Measurements from ENCODE around the gene PPP3CA.

Gene PPP3CA

GRCh38 chr4:101148551-101148950, 198.8 kb downstream of the PPP3CA start:
- H3K27ac ChIP-seq: no peak overlapping the region
- no peaks in the 10 kb centered on the region for H4K20me1 ChIP-seq (ENCODE audit: insufficient read depth)
- no peak overlapping the region for H3K4me2 ChIP-seq

GRCh38 chr4:101147283-101147682, 200.0 kb downstream of the PPP3CA start:
- Histone ChIP-seq H3K9ac (no peak overlapping the region), H3K4me2 (no peak overlapping the region), H3K4me3 (IDR thresholded peaks at IDR 0.05; ENCODE audit: insufficient read depth, low read depth, low read length) (no peak overlapping the region), H3K79me2 (ENCODE audit: insufficient read depth, low read depth) (no peaks in the 10 kb centered on the region), H3K27me3 (ENCODE audit: insufficient read depth, low read depth) (no peaks in the 10 kb centered on the region), H3K27ac (no peak overlapping the region), H3K4me1 (ENCODE audit: low read depth, poor library complexity, severe bottlenecking) (no peaks in the 10 kb centered on the region), H4K20me1 (ENCODE audit: insufficient read depth) (no peaks in the 10 kb centered on the region), H2AFZ (ENCODE audit: low read depth) (no peak overlapping the region), H3K36me3 (ENCODE audit: insufficient read depth) (no peaks in the 10 kb centered on the region)
- TF ChIP-seq CTCF (conservative IDR thresholded peaks at IDR 0.05; ENCODE audit: low read depth, low read length): no peak

More at GRCh38 chr4:101148551-101148950, 198.8 kb downstream of the PPP3CA start:
- Histone ChIP-seq H3K4me3 (IDR thresholded peaks at IDR 0.05; ENCODE audit: insufficient read depth, low read depth, low read length) (no peak overlapping the region), H3K79me2 (ENCODE audit: insufficient read depth, low read depth) (no peaks in the 10 kb centered on the region), H3K9ac (no peak overlapping the region), H3K27me3 (ENCODE audit: insufficient read depth, low read depth) (no peaks in the 10 kb centered on the region), H3K4me1 (ENCODE audit: low read depth, poor library complexity, severe bottlenecking) (no peaks in the 10 kb centered on the region), H3K36me3 (ENCODE audit: insufficient read depth) (no peaks in the 10 kb centered on the region), H2AFZ (ENCODE audit: low read depth) (no peak overlapping the region)
- no peak for TF ChIP-seq CTCF (conservative IDR thresholded peaks at IDR 0.05; ENCODE audit: low read depth, low read length)

GRCh38 chr4:101145021-101145420, 202.3 kb downstream of the PPP3CA start:
- Histone ChIP-seq H3K9ac (no peak overlapping the region), H2AFZ (ENCODE audit: low read depth) (no peak overlapping the region), H3K4me2 (no peak overlapping the region), H3K36me3 (ENCODE audit: insufficient read depth) (no peaks in the 10 kb centered on the region), H3K27me3 (ENCODE audit: insufficient read depth, low read depth) (no peaks in the 10 kb centered on the region), H4K20me1 (ENCODE audit: insufficient read depth) (no peaks in the 10 kb centered on the region), H3K79me2 (ENCODE audit: insufficient read depth, low read depth) (no peaks in the 10 kb centered on the region), H3K4me1 (ENCODE audit: low read depth, poor library complexity, severe bottlenecking) (no peaks in the 10 kb centered on the region), H3K27ac (no peak overlapping the region), H3K4me3 (IDR thresholded peaks at IDR 0.05; ENCODE audit: insufficient read depth, low read depth, low read length) (no peak overlapping the region)
- no peak for TF ChIP-seq CTCF (conservative IDR thresholded peaks at IDR 0.05; ENCODE audit: low read depth, low read length)

- Histone ChIP-seq H3K79me2 (ENCODE audit: insufficient read depth, low read depth) (no peaks in the 10 kb centered on the region), H3K4me1 (ENCODE audit: low read depth, poor library complexity, severe bottlenecking) (no peaks in the 10 kb centered on the region), H3K4me3 (IDR thresholded peaks at IDR 0.05; ENCODE audit: insufficient read depth, low read depth, low read length) (no peak overlapping the region), H3K4me2 (no peak overlapping the region), H3K27ac (no peak overlapping the region), H2AFZ (ENCODE audit: low read depth) (no peak overlapping the region), H3K36me3 (ENCODE audit: insufficient read depth) (no peaks in the 10 kb centered on the region), H3K9ac (no peak overlapping the region), H3K27me3 (ENCODE audit: insufficient read depth, low read depth) (no peaks in the 10 kb centered on the region), H4K20me1 (ENCODE audit: insufficient read depth) (no peaks in the 10 kb centered on the region)
- TF ChIP-seq CTCF (conservative IDR thresholded peaks at IDR 0.05; ENCODE audit: low read depth, low read length): no peak
Measured at GRCh38 chr4:101142259-101142658, 205.1 kb downstream of the PPP3CA start.

All from KMS-11 (cell line).